Measurements from ENCODE around the gene PJA1.
A peak's percentile ranks its signal among the peaks of the same experiment; 100 is the strongest.

PJA1 gene

GRCh38 chrX:69163936-69164741, 1.1 kb downstream of the PJA1 start:
- DNase-seq: peak; percentile 40 to 52

- no peak for DNase-seq
Measured at GRCh38 chrX:69162361-69162865, 2.8 kb downstream of the PJA1 start.

- no peak for DNase-seq
Measured at GRCh38 chrX:69161786-69162349, 3.4 kb downstream of the PJA1 start.

- DNase-seq: no peak
Measured at GRCh38 chrX:69161371-69161770, 3.9 kb downstream of the PJA1 start.

GRCh38 chrX:69158166-69158980, 6.9 kb downstream of the PJA1 start:
- peak; percentile 4 to 8 for DNase-seq

- no peak for DNase-seq
Measured at GRCh38 chrX:69156638-69157037, 8.6 kb downstream of the PJA1 start.

- DNase-seq: no peak
Measured at GRCh38 chrX:69155786-69156520, 9.3 kb downstream of the PJA1 start.

- DNase-seq: no peak
Measured at GRCh38 chrX:69154051-69154450, 11.2 kb downstream of the PJA1 start.

GRCh38 chrX:69153060-69153730, 12.1 kb downstream of the PJA1 start:
- no peak for DNase-seq

GRCh38 chrX:69152417-69152841, 12.8 kb downstream of the PJA1 start:
- no peak for DNase-seq

- DNase-seq: no peak
Measured at GRCh38 chrX:69151866-69152284, 13.4 kb downstream of the PJA1 start.

GRCh38 chrX:69150281-69150960, 14.8 kb downstream of the PJA1 start:
- DNase-seq: no peak

GRCh38 chrX:69149466-69150280, 15.6 kb downstream of the PJA1 start:
- no peak for DNase-seq

- DNase-seq: no peak
Measured at GRCh38 chrX:69148946-69149345, 16.3 kb downstream of the PJA1 start.

GRCh38 chrX:69146739-69147138, 18.5 kb downstream of the PJA1 start:
- DNase-seq: no peak

- no peak for DNase-seq
Measured at GRCh38 chrX:69145714-69146113, 19.5 kb downstream of the PJA1 start.

- DNase-seq: no peak
Measured at GRCh38 chrX:69144838-69145680, 20.2 kb downstream of the PJA1 start.

GRCh38 chrX:69143530-69143929, 21.7 kb downstream of the PJA1 start:
- DNase-seq: no peak

- no peak for DNase-seq
Measured at GRCh38 chrX:69142788-69143469, 22.3 kb downstream of the PJA1 start.
